IPS-18c (cell line): ENCODE measurements around the gene TRMT1.

Experiments used
- H3K4me3 ChIP-seq: 2 replicates; pipeline ENCODE4 v1.7.0; 2013; ENCODE audit warnings: low read depth, mild to moderate bottlenecking, low read length, moderate library complexity; ENCODE audit not compliant: insufficient read depth
- H3K9me3 ChIP-seq: one replicate; pipeline ENCODE4 v1.6.1; 2013; ENCODE audit warnings: mild to moderate bottlenecking, low read length, moderate library complexity; ENCODE audit not compliant: control insufficient read depth, insufficient read depth

Gene TRMT1

DNA sequence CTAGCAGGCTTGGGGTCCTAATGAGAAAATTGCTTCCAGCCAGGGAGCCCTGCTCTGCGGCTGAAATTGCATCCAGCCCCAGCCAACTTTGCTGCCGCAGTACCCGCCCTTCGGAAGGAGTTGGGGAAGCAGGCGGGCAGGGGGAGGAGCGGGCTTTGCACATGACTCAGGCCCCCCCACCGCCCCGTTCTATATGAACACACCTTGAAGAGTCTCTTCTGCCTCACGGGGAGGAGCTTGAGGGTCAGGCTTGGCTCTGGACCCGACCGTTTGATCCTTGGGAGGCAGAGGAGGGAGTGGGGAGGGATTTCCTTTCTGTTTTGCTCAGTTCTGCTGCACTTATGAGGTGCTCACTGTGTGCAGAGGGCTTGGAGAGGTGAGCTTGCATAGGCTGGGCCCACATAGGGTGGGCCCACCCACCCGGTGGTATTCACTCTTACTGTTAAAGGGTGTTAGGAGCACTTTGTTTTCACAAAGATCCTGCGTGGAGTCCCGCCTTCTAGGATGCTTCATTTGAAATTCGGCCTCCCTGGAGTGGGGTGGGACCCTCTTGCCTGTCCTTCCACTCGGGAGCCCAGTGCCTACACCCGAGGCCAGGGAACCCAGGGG, 60.4 kb downstream of the TRMT1 start:
- Histone ChIP-seq H3K4me3 (no peak overlapping the region; the same call in 1 of the 2 replicates), H3K9me3 (peaks cover 2% of the 10 kb centered on the region)

DNA sequence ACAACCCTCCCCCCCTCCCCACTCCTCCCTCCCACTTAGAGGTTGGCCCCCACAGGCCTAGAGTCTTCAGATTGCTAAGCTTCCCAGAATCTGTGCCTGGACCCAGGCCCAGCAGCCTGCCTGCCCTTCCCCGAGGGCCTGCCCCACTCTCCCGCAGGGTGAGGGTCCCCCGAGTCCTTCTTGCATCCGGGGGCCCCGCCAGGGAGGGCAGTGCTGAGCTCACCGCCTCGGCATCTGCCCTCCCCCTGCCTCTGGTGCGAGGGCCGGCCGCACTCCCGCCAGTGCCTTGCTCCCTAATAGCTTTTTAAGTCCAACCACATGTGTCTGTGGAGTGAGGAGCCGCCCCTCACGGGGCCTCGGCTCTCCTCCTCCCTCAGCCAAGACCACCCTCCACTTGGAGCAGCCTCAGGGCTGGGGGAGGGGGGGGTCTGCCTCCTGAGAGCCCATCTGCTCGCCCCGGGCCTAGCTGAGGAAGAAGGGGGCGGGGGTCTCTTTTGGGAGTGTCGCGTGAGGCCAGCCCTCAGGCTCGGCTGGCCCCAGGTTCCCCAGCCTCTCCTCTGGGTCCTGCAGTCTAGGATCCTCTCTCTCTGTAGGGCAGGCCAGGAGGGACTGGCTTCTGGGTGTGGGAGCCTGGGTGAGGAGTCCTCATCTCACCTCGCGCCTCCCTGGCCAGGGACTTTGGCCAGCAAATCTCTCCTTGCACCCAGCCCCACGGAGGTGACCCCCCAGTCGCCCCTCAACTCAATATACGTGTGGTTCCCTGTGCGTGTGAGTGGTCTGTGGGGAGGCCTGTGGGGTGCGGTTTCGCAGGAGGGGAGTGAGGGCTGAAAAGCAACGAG, 61.1 kb downstream of the TRMT1 start:
- Histone ChIP-seq H3K9me3 (peaks cover 2% of the 10 kb centered on the region), H3K4me3 (peak overlapping the region; percentile 46)
